NCI-H2196 treated with DMSO at 0.1 percent for 48 hours (cell line): ENCODE data around the gene PKLR.

Source experiments
- DNase-seq: peaks from one replicate; lab custom pipeline; 2025; ENCODE audit not compliant: unreplicated experiment; lab: John Stamatoyannopoulos, UW

Gene PKLR

DNA sequence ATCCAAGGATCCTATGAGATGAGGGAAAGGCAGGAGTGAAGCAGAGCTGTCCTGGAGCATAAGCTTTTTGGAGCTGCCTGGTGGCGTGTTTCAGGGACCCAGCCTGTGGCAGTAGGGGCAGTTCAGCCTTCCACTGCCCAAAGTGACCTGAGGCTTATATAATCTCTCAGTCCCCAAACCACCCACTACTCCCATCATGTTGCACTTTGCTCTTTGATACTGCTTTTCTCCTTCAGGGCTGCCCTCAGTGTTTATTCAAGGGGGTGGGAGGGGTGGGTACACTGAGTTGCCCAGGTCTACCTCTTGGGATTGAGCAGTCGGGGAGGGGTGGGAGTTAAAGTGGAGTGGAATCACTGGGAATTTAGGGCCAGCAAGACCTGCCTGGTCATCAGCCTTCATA is 14.7 kb downstream of the PKLR start:
- DNase-seq, result no peak

DNA sequence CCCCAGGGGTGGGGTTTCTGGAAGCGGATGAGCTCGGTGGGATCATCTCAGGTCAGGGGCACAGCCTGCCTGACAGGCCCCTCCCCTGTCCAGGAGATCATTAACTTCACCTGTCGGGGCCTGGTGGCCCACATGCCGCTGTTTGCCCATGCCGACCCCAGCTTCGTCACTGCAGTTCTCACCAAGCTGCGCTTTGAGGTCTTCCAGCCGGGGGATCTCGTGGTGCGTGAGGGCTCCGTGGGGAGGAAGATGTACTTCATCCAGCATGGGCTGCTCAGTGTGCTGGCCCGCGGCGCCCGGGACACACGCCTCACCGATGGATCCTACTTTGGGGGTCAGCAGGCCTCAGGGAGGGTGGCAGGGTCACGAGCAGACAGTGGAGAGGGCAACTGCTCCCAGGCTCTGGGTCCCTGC is 15.6 kb downstream of the PKLR start:
- DNase-seq, result no peak

DNA sequence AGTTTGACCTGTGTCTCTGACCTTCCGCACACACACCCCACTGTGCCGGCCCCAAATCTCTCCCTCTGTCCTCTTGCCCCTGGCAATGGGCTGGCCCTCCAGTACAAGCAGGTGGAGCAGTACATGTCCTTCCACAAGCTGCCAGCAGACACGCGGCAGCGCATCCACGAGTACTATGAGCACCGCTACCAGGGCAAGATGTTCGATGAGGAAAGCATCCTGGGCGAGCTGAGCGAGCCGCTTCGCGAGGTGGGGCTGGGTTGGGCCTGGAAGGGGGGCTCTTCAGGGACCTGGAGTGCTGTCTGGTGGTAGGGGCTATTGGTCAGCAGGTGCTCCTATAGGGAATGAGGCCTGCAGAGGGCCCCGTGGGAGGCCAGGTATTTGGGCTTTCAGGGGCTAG is 16.2 kb downstream of the PKLR start:
- no peak for DNase-seq

DNA sequence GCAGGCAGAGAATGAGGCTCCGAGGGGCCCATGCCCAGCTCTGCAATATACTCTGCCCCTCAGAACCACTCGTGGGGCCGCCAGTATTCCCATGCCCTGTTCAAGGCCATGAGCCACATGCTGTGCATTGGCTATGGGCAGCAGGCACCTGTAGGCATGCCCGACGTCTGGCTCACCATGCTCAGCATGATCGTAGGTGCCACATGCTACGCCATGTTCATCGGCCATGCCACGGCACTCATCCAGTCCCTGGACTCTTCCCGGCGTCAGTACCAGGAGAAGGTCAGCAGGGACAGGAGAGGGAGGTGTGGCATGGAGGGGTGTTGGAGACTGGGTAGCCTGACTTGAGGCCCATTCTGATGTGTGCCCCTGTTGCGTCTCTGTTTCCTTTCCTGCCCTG is 16.8 kb downstream of the PKLR start:
- no peak for DNase-seq

DNA sequence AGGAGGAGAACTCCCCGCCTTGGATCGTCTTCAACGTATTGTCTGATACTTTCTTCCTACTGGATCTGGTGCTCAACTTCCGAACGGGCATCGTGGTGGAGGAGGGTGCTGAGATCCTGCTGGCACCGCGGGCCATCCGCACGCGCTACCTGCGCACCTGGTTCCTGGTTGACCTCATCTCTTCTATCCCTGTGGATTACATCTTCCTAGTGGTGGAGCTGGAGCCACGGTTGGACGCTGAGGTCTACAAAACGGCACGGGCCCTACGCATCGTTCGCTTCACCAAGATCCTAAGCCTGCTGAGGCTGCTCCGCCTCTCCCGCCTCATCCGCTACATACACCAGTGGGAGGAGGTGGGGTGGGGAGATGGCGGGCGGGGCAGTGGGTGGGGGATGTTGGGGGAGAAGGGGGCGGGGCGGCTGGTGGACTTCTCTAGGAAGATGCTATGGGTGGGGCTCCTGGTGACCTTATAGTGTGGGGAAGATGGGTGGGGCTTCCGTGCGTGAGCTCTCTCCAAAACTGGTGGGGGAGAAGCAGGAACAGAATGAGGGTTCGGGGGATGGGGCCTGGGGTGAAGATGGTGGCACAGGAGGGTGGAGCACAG is 18.6 kb downstream of the PKLR start:
- DNase-seq, result no peak

DNA sequence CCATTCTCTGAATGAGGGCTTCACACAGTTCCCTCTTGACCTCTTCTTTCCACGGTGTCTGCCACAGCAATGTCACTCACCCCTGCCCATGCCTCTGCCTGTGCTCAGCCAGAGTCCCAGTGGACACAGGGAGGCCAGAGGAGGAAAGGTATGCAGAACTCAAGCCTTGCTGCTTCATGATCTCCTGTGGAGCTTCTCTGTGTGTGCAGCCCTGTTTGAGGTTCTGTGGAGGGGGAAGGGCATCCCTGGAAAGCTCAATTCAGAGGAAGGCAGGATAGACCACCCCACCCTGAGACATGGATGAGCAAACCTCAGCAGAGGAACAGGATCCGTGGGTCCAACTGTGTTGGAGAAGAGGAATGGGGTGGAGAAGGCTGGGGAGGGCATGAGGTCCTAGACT is 22.0 kb downstream of the PKLR start:
- no peak for DNase-seq

DNA sequence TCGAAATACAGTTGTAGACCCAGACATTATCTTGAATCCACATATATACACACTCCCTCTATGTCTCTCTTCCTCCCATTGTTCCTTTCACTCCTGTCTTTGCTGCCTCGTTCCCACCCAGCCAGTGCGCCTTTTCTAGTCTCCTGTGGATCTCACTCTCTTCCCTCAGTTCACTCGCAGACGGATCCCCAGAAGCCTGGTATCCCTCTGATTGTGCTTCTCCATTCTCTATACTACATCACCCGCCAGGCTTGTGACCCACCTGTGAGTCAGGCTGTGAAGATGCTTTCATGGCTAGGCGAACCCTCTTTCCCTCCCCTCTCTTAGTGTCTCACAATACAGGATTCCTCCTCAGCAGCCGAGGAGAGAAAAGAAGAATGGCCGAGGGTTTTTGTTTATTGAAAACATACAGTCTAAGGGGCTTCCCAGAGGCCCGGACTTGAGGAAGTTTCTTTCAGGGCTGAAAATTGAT is 22.5 kb downstream of the PKLR start:
- no peak for DNase-seq

DNA sequence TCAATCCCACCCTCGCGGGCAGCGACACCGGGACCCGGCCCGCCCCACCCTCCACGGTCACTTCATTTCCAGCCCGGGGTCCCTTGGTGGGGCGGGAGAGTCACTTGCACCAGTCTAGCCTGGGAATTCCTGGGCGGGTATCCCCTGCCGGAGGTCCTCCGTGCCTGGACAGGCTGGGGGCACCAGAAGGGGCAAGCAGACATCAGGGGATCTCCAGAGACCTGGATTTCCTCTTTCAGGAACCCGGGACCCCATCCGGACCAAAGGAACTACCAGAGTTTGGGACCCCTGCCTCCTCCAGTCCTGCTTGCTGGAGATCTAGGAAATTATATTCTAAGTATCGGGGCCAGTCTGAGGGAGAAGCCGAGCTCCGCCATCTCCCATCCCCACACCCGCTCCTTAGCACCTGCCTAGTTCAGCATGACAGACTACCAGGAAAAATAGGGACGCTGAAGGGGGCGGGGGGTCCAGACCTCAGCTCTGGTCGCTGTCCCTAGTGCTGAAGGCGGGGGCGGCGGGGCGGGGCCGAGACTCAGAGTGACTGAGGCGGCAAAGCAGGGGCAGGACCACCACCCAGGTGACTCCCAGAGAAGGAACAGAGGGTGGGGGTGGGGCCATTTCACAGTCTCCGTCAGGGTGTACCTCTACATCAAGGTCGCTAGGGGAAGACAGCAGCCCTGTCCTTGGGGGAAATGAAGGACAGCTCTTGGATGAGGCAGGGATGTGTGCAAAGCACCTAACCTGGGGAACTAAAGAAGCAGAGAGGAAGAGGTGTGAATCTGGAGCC is 23.1 kb downstream of the PKLR start:
- DNase-seq, result peak; percentile 40

DNA sequence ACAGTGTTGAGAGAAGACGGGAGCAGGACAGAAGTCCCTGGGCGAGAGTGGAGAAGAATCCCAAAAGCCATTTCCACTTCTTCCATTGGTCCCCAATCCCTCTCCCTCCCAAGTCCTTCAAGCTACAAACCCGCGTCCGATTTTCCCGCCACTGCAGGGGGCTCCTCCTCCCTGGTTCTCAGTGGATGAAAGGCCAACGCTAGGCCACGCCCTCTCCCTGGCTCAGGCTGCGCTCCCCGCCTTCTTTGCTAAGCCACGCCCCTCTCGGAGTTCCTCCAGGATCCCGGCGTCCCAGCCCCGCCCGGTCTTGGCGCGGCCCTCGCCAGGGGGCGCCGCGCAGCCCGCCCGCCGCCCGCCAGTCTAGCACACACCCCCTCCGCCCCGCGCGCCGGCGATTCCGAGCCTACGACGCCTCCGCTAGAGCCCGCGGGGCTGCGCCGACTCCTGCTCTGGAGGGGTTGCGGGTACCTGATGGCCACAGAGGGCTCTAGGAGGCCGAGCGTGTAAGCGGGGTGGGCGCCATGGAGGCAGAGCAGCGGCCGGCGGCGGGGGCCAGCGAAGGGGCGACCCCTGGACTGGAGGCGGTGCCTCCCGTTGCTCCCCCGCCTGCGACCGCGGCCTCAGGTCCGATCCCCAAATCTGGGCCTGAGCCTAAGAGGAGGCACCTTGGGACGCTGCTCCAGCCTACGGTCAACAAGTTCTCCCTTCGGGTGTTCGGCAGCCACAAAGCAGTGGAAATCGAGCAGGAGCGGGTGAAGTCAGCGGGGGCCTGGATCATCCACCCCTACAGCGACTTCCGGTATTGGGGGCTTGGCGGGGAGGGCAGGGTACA is 24.0 kb downstream of the PKLR start, which contains the start of gene HCN3:
HCN3 (plus strand) TSS at position 394 of the 832 bp plus-strand sequence; CDS start at position 522, 128 bp downstream.
- DNase-seq, result peak; percentile 97

DNA sequence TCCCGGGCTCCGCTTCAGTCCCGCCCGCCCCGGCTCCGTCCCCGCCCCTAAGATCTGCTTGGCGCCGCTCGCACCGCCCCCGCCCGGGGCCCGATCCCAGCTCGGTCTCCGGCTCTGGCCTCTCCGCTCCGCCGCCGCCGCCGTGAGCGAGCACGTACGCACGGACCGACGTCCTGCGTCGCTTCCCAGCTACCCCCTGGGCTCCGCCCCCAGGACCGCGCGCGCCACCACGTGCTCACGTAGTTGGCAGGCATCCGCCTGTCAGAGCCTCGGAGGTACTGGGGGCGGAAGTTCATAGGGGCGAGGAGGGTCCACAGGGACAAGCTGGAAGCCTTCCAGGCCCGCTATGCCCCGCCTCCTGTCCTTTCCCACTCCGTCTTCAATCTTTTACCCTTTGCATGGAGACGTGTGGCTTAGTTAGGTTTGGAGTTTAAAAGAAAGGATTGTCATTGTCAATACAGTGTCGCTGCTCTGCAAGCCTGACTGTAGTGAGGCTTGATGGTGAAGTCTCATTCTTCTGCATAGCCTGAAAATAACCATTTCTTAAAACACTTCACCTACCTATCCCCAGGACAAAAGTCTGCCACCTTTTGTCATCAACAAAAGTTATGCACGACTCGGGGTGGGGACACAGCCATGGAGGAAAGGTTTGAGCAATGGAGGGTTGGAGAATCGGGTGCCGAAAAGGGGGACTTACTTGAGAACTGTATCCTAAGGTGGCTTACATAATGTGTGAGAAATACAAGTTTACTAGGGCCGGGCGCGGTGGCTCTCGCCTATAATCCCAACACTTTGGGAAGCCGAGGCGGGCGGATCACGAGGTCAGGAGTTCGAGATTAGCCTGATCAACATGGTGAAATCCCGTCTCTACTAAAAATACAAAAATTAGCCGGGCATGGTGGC is 27.6 kb downstream of the PKLR start, which contains the start of gene CLK2:
CLK2 (minus strand) TSS at position 162 of the 903 bp plus-strand sequence. CDS start 2,527 bp downstream, outside the sequence.
- DNase-seq, result peak; percentile 90

DNA sequence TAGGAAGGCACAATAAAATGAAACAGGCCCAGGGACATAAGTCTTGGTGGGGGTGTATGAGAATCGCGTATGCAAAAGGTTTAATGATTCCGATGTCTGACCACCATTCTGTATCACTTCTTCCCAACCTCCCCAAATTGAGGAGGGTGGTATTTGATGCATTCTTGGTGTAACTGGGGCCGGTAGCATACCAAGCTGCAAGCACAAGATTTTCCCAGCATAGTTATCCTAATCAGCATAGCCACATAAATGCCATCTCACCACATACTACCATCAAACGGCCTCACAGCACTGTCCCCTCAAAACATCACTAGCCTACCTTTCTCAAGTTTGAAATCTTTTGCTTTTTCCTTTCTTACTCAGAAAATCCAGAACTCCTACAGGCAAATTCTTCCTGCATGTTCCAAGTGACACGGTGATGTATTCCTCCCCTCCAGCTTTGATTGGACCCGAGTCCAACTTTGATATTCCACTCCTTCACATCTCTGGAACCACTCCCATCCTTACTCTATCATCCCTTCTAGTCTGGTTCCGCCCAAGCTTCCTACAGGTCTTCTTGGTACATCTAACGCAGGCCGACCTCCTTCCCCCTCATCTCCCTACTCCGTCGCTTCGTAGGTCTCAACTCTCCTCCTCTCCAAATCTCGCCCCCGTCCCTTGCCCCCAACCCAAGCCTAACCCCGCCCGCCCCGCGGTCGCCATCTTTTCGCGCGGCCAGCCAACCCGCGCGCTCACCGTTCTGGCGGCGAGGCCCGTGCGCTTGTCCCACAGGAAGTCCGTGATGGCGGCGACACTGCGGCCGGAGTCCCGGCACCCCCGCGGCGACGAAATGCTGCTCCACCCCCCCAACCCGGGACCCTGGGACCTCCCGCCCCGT is 28.5 kb downstream of the PKLR start:
- peak; percentile 57 for DNase-seq

DNA sequence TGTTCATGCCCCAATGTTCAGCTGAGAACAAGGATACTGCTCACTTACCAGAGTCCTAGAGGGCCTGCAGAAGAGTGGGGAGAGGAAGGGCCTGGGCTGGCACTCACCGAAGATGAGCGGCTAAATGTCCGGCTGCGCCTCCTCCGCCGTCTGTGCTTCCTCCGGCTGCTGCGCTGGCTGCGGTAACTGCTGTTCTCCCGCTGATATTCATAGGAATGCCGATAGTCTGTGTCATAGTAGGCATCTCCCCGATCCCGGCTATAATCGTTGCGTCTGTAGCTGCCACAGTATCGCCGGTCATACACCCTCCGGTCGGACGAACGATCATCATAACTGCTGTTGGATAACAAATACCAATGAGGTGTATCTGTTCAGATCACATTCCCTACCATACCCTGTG is 31.9 kb downstream of the PKLR start:
- DNase-seq, result no peak

DNA sequence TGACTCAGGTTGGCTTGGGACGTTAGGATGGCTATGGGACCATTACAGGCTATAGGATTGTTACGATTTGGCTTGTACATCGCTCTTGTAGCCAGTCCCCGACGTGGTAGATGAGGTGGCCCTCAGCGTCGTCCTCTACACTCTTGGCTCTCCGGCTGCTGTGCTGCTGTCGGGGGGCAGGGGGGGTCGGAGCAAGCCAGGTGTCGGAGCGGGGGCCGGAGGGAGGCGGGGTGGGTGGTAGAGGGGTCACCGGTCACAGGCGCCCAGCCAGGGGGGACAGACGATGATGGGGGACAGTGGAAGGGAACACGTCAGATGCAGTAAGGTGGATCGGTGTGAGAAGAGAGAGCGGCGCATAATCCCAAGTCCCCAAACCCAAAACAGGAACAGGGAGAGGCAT is 32.6 kb downstream of the PKLR start:
- DNase-seq, result no peak

DNA sequence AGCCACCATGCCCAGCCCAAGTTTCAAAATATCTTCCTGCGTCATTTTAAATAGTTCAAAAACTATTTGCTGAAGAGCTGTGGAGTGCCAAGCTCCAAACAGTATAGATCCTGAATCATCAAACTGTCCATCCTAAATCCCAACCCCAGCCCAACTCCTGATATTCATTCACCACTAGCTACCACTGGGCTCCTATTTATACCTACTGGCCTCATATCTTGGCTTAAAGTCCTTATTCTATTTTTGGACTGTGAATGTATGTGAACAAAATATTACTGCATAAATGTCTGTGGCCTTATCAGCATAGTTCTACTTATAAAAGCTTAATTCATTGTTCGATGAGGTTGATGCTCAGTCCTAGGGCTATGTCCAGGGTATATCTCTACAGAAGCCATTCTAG is 33.9 kb downstream of the PKLR start:
- DNase-seq, result no peak

DNA sequence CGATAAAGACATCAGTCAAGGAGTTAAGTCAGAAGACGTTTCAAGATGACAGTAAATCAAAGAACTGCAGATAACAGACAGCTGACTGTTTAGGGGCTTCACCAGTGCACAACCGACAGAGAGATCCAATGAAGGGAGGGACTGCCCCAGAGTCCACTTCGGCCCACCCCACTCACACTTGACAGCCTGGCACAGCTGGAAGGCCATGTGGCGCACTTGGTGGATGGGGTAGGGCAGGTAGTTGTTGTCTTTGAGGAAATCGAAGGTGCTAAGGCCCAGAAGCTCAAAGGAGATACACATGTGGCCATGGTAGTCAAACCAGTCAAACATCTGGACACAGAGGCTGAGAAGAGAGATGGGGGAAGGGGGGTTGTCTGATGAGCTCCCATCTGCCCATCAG is 34.7 kb downstream of the PKLR start:
- DNase-seq, result no peak

DNA sequence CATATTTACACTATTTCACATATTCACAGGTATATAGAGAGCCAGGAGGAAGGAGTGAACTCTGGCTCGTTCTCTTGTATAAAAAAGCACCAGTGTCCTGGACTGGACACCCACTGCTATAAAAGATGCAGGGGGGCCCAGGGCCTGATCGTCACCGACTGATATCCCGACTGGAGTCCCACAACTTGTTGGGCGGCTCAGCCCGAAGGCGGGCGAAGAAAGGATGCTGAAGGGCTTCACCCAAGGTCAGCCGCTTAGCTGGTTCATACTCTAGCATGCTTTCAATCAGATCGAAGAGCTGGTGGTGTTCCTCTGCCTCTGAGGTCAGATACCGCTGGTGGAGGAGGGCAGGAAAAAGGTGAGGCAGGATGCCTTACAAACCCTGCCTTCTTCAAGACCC is 38.2 kb downstream of the PKLR start:
- no peak for DNase-seq

DNA sequence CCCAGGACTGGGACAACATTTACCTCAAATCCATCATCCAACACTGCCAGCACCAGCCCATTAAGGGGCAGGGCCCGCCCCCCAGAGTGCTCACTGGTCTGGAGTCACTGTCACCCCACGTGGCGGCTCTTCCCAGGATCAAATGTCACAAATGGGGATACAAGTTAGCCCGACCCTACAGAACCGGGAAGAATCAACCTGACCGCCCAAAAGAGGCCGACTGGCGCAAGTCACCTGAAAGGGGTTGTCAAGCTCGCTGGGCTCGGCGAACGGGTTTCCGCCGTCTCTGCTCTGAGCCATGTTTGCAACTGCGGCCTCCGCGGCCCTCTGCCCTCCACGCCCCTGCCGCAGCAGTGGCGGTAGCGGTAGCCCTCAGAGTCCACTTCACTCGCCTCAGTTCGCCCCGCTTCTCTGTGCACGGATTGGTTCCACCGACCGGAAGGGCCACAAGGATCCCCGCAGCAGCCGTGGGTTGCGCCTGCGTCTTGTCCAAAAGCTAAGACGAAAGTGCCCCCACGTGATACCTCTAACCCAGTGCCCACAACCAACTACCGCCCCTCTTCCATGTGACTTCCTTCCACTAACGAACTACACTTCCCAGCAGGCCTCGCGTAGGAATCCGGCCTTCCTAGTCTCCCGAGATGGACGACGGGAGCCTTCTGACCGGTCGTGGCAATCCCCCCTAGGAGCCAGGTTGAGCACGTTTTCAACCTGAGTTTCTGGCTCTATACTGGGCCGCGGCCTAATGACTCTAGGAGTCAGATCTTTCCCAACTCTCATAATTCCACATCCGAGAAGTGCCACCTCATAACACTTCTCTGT is 39.2 kb downstream of the PKLR start, which contains the start of gene SCAMP3:
SCAMP3 (minus strand) TSS at position 509 of the 822 bp plus-strand sequence; CDS start at position 300, 209 bp downstream.
- DNase-seq, result peak; percentile 96

DNA sequence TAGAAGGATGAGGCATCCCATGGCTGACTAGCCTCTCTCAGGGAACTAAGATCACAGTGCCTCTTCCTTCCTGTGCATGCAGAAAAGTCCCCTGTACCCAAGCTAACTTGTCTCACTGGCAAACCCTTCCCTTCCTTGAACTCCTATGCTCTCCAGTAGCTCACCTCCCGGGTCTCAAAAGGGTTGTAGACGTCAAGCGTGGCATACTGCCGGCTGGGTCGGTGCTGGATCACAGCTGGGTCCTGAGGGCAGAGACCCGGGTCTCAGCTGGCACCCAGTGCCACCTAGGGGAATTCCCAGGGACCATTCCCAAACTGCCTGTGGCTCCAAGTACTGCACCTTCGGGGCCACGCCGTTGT is 39.8 kb downstream of the PKLR start:
- no peak for DNase-seq

DNA sequence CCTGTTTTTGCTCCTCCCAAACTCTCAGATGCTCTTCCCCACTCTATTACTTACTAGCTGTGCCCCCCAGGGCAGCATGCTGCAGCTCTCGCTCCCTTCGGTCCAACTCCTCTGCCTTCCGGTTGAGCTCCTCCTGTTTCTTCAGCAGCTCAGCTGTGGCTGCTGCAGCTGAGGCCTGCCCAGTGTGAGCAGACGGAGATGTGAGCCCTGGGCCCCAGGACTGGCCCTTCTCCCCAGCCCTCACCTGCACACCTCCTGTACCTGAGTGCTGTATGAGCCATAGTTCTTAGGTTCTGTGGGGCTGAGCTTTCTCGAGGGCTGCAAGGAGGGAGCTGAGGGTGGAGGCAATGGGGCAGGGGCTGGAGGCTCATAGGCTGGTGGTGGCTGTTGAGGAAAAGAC is 41.0 kb downstream of the PKLR start:
- DNase-seq, result no peak
